Measurements from ENCODE around the gene COL27A1.

Gene COL27A1

DNA sequence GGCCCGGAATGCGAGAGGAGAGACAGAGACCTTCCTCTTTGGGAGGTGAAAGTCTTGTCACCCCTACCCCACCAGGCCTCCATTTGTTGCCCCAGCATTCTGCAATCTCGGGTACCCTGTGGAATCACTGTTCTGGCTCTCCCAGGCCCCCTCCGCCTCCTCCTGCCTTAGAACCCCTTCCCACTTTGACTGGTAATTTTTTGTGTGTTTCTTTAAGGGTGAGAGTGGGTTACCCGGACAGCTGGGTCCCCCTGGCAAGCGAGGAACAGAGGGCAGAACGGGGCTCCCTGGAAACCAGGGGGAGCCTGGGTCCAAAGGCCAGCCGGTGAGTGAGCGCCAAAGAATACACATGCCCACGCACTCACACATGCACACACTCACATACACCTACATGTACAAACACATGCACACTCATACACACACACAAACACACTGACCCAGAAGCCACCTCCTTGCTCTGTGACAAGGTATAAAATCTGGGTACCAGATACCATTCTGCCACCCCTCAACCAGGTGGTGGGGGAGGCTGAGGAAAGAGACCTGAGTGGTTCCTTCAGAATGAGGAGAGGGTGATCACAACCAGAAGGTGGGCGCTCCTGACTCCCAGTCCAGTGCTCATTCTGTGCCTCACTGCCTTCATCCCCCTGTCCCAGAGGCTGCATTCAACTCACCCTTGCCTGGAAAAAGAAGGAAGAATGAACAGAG is 136.7 kb downstream of the COL27A1 start:
- TF ChIP-seq, protein P1, sequence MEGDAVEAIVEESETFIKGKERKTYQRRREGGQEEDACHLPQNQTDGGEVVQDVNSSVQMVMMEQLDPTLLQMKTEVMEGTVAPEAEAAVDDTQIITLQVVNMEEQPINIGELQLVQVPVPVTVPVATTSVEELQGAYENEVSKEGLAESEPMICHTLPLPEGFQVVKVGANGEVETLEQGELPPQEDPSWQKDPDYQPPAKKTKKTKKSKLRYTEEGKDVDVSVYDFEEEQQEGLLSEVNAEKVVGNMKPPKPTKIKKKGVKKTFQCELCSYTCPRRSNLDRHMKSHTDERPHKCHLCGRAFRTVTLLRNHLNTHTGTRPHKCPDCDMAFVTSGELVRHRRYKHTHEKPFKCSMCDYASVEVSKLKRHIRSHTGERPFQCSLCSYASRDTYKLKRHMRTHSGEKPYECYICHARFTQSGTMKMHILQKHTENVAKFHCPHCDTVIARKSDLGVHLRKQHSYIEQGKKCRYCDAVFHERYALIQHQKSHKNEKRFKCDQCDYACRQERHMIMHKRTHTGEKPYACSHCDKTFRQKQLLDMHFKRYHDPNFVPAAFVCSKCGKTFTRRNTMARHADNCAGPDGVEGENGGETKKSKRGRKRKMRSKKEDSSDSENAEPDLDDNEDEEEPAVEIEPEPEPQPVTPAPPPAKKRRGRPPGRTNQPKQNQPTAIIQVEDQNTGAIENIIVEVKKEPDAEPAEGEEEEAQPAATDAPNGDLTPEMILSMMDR (IDR thresholded peaks at IDR 0.05; ENCODE audit: control extremely low read depth, extremely low read depth, low read depth, missing control alignments), result no peak
- ChIA-PET POLR2A (no interaction called here), CTCF (interaction anchor here (1.0 to 7.7 kb wide), 22 partner anchors 8 to 217 kb away, joined by 3 to 80 read pairs (median 9); partner anchors contain the start of genes AMBP and COL27A1)
- DNase-seq (ENCODE audit: extremely low spot score), result no peak

DNA sequence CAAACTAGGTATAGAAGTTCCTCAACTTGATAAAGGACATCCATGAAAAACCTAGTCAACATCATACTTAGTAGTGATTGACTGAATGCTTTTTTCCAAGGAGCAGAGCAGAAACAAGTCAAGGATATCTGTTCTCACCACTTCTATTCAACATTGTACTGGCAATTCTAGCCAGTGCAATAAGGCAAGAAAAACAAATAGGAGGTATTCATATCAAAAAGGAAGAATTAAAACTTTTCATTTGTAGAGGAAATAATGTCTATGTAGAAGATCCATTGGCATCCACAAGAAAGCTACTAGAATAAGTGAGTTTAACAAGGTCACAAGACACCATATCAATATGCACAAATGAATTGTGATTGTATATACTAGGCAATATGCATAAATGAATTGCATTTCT is 139.3 kb downstream of the COL27A1 start:
- CTCF ChIA-PET, result interaction anchor here (1.1 to 7.7 kb wide), 2 partner anchors 154 to 212 kb away, joined by 3 to 80 read pairs; no protein-coding TSS in a partner anchor
- TF ChIP-seq, protein P1 (IDR thresholded peaks at IDR 0.05; ENCODE audit: control extremely low read depth, extremely low read depth, low read depth, missing control alignments), result no peak
- POLR2A ChIA-PET, result no interaction called here
- no peak for DNase-seq (ENCODE audit: extremely low spot score)

DNA sequence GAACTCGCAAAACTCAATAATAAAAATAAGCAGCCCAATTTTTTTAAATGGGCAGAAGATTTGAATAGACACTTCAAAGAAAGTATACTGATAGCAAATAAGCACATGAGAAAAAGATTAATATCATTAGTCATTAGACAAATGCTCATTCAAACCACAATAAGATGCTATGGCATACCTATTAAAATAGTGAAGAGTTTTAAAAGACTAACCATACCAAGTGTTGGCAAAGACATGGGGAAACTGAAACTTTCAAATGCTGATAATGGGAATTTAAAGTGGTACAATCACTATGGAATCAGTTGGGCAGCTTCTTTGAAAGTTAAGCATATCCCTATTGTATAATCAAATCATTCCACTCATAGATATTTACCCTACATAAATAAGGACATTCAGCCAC is 141.0 kb downstream of the COL27A1 start:
- TF ChIP-seq, protein P1 (IDR thresholded peaks at IDR 0.05; ENCODE audit: control extremely low read depth, extremely low read depth, low read depth, missing control alignments), result no peak
- ChIA-PET CTCF (no interaction called here), POLR2A (no interaction called here)

DNA sequence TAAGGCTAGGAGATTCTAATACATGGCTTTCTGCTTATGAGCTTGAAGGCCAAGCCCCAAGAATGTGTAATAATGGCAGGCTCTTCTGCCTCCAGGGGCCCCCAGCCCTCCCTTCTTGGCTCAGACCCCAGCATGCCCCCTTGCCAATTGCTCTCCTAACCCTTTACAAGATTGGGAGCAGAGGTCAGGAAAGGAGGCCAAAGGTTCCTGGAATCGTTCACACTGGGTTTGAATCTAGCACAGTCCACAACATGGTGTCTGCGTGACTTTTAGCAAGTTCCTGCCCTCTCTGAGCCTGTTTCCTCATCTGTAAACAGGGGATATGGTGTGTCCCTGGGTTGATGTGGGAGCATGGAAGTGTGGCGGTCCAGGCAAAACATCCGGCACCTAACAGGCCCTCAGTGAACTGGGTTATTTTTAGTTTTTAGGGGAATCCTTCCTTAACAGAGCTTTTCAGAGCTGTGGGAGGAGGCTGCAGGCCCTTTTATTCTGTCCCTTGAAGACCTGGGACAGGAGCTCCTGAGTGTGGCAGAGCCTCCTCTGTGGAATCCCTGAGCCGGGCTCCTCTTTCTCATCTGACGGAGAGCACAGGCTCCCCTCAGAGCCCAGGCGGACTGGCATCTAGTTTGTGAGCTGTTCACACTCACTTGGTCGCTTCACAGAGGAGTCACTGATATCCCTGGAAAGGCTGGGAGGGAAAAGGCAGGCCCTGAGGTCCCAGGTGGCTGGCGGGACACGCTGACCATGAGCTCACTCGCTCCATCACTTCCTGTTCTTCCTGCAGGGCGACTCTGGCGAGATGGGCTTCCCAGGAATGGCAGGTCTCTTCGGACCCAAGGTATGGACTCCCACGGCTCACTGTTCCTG is 144.2 kb downstream of the COL27A1 start:
- TF ChIP-seq, protein P1 (IDR thresholded peaks at IDR 0.05; ENCODE audit: control extremely low read depth, extremely low read depth, low read depth, missing control alignments), result no peak
- ChIA-PET CTCF (interaction anchor here (1.2 to 2.2 kb wide), 4 partner anchors 8 to 217 kb away, joined by 3 to 12 read pairs (median 6); no protein-coding TSS in a partner anchor), POLR2A (no interaction called here)
- no peak for DNase-seq (ENCODE audit: extremely low spot score)

More for the DNA sequence above, 141.0 kb downstream of the COL27A1 start:
- no peak for DNase-seq (ENCODE audit: extremely low spot score)

DNA sequence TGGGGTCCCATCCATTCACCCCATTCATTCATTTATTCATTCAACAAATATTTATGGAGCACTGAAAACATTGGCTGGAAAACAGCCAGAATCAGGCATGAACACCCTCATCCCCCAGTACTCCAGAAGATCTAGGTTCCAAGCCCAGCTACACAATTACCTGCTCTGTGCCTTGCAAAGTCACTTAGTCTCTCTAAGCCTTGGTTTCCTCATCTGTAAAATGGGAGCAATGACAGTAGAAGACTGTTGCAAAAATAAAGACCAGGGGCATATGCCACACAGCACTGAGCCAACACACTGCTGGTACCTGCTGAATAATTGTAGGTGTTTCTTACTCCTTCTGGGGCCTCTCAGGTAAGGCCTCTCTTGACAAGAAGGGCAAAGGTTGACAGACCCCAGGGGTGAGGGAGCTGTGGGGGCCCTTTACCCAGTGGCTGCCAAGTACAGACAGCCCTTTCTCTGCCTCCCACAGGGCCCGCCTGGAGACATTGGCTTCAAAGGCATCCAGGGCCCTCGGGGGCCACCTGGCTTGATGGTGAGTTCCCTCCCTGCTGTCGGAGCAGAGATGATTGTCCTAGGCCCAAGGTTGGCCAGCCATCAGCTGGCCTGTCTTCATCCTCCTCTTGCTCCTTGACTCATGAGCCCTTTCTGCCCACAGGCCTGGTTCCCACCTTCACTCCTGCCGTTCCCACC is 145.0 kb downstream of the COL27A1 start:
- ChIA-PET CTCF (interaction anchor here (1.2 to 2.2 kb wide), 4 partner anchors 9 to 218 kb away, joined by 3 to 12 read pairs (median 6); no protein-coding TSS in a partner anchor), POLR2A (no interaction called here)
- DNase-seq (ENCODE audit: extremely low spot score), result no peak
- TF ChIP-seq, protein P1 (IDR thresholded peaks at IDR 0.05; ENCODE audit: control extremely low read depth, extremely low read depth, low read depth, missing control alignments), result no peak
